GM18511 (cell line): ENCODE data around the gene ENG.

Experiments
- ATAC-seq: cut with Tn5 transposase; IDR thresholded peaks from one replicate; pipeline ENCODE4 v1.9.1; 2021; ENCODE audit warnings: mild to moderate bottlenecking, moderate library complexity; ENCODE audit not compliant: unreplicated experiment

Gene ENG

DNA sequence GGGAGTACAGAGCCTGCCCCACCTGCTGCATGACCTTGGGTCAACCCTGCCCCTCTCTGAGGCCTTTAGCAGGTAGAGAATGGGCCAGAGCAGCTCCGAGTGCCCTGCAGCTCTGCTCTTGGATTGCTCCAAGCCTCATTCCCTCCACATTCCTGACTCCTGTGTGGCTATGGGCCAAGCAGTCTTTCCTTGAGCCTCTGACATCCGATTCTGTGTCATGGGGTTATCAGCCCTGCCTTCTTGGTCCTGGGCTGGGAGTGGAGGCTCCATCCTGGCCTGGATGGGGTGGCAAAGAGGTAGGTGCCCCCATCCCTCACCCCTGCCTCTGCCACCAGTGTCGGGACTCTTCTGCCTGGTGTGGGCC, 38.1 kb downstream of the ENG start:
- no peak for ATAC-seq

- ATAC-seq: no peak
These were observed 38.7 kb downstream of the ENG start for GRCh38 chr9:127815512-127816361.

GRCh38 chr9:127814619-127815511, 39.6 kb downstream of the ENG start:
- no peak for ATAC-seq

DNA sequence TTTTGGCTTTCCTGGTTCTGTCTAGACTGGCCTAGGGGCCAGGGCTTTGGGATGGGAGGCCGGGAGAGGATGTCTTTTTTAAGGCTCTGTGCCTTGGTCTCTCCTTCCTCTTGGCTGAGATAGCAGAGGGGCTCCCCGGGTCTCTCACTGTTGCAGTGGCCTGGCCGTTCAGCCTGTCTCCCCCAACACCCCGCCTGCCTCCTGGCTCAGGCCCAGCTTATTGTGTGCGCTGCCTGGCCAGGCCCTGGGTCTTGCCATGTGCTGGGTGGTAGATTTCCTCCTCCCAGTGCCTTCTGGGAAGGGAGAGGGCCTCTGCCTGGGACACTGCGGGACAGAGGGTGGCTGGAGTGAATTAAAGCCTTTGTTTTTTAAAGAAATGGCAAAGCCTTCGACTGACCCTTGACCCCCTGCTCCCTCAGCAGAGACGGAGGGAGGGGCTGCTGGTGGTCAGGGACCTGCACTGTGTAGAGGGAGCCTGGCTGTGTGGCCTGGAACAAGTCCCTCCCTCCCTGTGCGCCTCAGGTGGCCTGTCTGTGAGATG, 40.7 kb downstream of the ENG start:
- no peak for ATAC-seq

- no peak for ATAC-seq
These were observed 41.4 kb downstream of the ENG start for GRCh38 chr9:127812936-127813675.

GRCh38 chr9:127812011-127812410, 42.4 kb downstream of the ENG start:
- ATAC-seq: no peak

- no peak for ATAC-seq
These were observed 43.9 kb downstream of the ENG start for GRCh38 chr9:127810378-127811187.

GRCh38 chr9:127809540-127810377, 44.7 kb downstream of the ENG start:
- no peak for ATAC-seq

DNA sequence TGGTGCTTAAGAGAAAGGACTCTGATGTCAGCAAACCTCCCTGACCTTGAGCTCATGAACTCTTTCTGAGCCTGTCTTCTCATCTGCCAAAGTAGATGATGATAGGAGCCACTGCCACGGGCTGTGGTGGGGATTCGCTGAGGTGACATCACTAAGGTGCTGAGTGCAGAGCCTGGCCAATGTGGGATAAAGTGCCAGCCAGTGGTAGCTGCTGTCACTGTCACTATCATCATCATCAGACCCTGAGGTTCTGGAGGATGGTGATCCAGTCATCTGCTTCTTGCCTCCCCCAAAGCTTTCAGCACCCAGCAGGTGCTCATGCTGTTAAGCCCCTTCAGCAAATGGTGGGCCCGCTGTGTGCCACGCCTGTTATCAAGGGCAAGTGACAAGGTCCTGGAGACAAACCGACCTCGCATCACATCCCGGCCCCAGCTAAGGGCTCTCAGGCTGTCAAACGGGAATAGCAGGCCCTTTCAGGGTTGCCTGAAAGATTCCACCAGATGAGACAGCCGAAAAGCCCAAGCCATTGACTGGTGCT, 45.4 kb downstream of the ENG start:
- no peak for ATAC-seq

- no peak for ATAC-seq
These were observed 46.0 kb downstream of the ENG start for GRCh38 chr9:127808347-127809001.

- ATAC-seq: no peak
These were observed 47.6 kb downstream of the ENG start for GRCh38 chr9:127806871-127807270.

- no peak for ATAC-seq
These were observed 48.8 kb downstream of the ENG start for GRCh38 chr9:127805620-127806019.

DNA sequence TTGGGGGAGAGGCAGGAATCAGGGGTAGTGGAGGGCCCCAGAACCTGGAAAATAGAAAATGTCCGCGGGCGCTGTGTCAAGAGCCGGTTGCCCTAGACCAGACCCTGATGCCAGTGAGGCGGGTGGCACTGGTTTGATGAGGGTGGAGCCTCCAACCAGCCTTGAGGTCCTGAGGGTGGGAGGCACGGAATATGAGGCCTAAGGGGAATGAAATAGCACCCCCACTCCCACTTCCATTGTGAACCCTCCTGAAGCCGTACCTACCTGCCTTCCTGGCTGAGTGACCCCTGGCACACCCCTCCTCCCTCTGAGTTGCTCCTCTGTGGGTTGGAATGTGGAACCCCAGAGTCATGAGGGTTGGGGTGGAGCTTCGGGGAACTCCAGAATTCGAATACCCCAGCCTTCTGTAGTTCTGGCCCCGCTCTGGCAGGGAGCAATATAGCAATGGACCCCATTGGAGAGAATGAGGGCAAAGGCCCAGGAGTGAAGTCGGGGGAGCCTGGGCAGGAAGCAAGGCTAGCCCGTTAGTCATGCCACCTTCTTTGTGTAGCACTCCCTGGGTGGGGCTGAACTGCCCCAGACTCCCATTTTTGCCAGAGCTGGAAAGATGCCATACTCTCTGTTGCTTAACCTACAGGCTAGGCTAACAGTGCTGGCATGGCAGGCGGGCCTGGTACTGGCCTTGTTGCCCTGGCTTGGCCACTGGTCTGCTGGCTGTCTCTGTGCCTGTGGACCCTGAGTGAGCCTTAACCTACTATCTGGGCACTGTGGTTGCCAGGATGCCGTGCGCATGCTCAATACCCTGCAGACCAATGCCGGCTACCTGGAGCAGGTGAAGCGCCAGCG, 50.7 kb downstream of the ENG start:
- no peak for ATAC-seq

GRCh38 chr9:127802576-127803443, 51.6 kb downstream of the ENG start, which contains the start of gene FPGS:
TSS of gene FPGS (plus strand) at chr9:127802882. CDS start at chr9:127802925, 43 bp downstream.
- peak; percentile 81 for ATAC-seq

- ATAC-seq: peak; percentile 28
These were observed 52.4 kb downstream of the ENG start for GRCh38 chr9:127801955-127802575.

DNA sequence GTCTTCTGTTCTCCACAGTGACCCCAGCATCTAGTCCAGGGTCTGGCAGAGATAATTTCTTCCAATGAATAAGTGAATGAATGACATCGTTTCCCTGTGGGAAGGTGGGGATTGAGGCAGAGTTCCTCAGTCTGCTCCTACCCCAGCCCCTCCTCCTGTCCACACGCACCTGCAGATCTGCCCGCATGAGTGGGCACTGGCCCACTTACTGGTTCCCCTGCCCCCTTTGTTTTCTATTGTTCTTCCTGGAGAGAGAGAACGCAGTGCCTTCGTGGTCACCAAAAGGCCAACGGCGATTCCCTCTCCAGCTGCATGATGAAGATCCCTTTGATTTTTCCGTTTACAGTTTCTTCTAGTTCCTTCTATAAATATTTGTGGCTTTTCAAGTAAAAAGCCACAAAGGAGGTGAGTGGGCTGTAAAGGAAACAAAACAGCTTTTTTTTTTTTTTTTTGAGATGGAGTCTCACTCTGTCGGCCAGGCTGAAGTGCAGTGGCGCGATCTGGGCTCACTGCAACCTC, 57.5 kb downstream of the ENG start:
- no peak for ATAC-seq
